Large intestine (tissue), 1 donor: Measurements from ENCODE around the gene LSM10. TPM values are rescaled to one million over a fixed set of nuclear protein-coding genes. Genes with fewer than 3 reads are reported as not detected.

Source experiments
- polyA plus RNA-seq: library from polyadenylated mRNA; unstranded; fragments of 120-200 nt; gene quantifications from one replicate; pipeline ENCODE4 v1.2.1, GENCODE V29; 2013

Gene LSM10
- polyA plus RNA-seq, 1 donor = 28.3 TPM

Other genes with a start within 250 kb of the LSM10 start
- 65.2 TPM for gene TRAPPC3, start 248.4 kb downstream of the LSM10 start, polyA plus RNA-seq
- gene MAP7D1, start 241.7 kb downstream of the LSM10 start, polyA plus RNA-seq = 38.6 TPM
- 94.3 TPM for gene THRAP3, start 173.5 kb downstream of the LSM10 start, polyA plus RNA-seq
- 24.2 TPM for gene SH3D21, start 91.5 kb downstream of the LSM10 start, polyA plus RNA-seq
- 33.0 TPM for gene EVA1B, start 74.3 kb downstream of the LSM10 start, polyA plus RNA-seq
- gene STK40, start 12.0 kb downstream of the LSM10 start, polyA plus RNA-seq = 36.6 TPM
- 6.5 TPM for gene OSCP1, start 52.5 kb upstream of the LSM10 start, polyA plus RNA-seq
- gene MRPS15, start 66.5 kb upstream of the LSM10 start, polyA plus RNA-seq = 67.2 TPM
- 4.1 TPM for gene CSF3R, start 85.0 kb upstream of the LSM10 start, polyA plus RNA-seq